Activated CD4-positive, alpha-beta memory T cell treated with anti-CD3 and anti-CD28 coated beads for 36 hours (primary cell): ENCODE measurements around the gene CYP2A6. TPM values are rescaled to one million over a fixed set of nuclear protein-coding genes. Genes with fewer than 3 reads are reported as not detected.

Experiments used
- CTCF ChIA-PET: fragments of 350-600 bp; sonication (Branson Sonifier 250); formaldehyde crosslinking; loops from one replicate; lab custom pipeline; 2021; ENCODE audit warnings: antibody characterized with exemption, inconsistent platforms; lab: Charles Lee
- POLR2A ChIA-PET: fragments of 350-600 bp; sonication (Branson Sonifier 250); formaldehyde crosslinking; loops from one replicate; lab custom pipeline; 2021; ENCODE audit warnings: antibody characterized with exemption; lab: Charles Lee
- DNase-seq: peaks from one replicate; pipeline ENCODE4 v3.0.0-alpha.2; 2020
- H3K27ac Mint-ChIP-seq: one replicate; pipeline ENCODE4 v1.8.0; 2021; ENCODE audit warnings: mixed read lengths
- H3K27me3 Mint-ChIP-seq: one replicate; pipeline ENCODE4 v1.8.0; 2021; ENCODE audit warnings: mixed read lengths
- H3K36me3 Mint-ChIP-seq: one replicate; pipeline ENCODE4 v1.8.0; 2021; ENCODE audit warnings: mixed read lengths
- H3K4me1 Mint-ChIP-seq: one replicate; pipeline ENCODE4 v1.8.0; 2021; ENCODE audit warnings: low read depth, mixed read lengths
- H3K4me3 Mint-ChIP-seq: one replicate; pipeline ENCODE4 v1.8.0; 2021; ENCODE audit warnings: mild to moderate bottlenecking, mixed read lengths
- H3K9me3 Mint-ChIP-seq: one replicate; pipeline ENCODE4 v1.8.0; 2021; ENCODE audit warnings: mixed read lengths
- intact Hi-C: fragments of 100-400 bp; cut with micrococcal nuclease; formaldehyde crosslinking; loops from one replicate; pipeline ENCODE4 v1.15.1; 2023
- total RNA-seq, 2 experiments: library from RNA; stranded (reverse); gene quantifications; one replicate each; pipeline ENCODE4 v1.2.3, GENCODE V29; 2021

The CYP2A6 gene
- total RNA-seq, 2 experiments from 2014 or later: not detected

DNA sequence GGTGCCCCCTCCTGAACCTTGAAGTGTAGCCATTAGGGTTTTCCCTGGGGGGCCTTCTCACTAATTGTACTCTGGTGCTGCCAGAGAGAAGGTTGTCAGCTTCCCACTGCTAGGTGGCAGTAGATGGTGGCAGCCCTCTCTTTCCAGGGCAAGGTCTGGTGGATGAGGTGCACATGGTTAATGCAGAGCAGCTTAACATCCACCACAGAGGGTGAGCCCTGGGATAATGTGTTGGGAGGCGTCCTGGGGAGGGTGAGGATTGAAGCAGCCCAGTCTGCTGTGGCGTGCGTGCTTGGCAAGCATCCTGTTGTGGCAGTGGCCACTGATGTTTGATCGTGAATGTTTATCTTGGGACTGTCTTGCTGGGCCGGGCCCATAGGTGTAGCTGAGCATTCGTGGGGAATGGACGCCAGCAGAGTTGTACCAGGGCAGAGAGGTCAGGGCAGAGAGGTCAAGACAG lies 45.4 kb downstream of the CYP2A6 start:
- no peak for DNase-seq
- Mint-ChIP-seq H3K36me3 (peaks cover 42% of the 10 kb centered on the region), H3K27ac (peak overlapping the region; percentile 89), H3K4me3 (peak overlapping the region; percentile 76), H3K9me3 (no peaks in the 10 kb centered on the region), H3K4me1 (peaks cover 83% of the 10 kb centered on the region), H3K27me3 (no peaks in the 10 kb centered on the region)
- intact Hi-C loops: loop anchor here (5.0 kb wide), 2 partner anchors 193 to 457 kb away; partner anchors contain the start of gene HNRNPUL1
- POLR2A ChIA-PET: interaction anchor here (0.9 to 3.3 kb wide), 5 partner anchors 27 to 88 kb away, joined by 3 to 17 read pairs (median 7); partner anchors contain the start of genes COQ8B, ITPKC and RAB4B
- CTCF ChIA-PET: interaction anchor here (0.6 to 5.8 kb wide), 11 partner anchors 12 to 143 kb away, joined by 3 to 58 read pairs (median 11); partner anchors contain the start of genes ACTMAP, COQ8B, ITPKC and RAB4B

DNA sequence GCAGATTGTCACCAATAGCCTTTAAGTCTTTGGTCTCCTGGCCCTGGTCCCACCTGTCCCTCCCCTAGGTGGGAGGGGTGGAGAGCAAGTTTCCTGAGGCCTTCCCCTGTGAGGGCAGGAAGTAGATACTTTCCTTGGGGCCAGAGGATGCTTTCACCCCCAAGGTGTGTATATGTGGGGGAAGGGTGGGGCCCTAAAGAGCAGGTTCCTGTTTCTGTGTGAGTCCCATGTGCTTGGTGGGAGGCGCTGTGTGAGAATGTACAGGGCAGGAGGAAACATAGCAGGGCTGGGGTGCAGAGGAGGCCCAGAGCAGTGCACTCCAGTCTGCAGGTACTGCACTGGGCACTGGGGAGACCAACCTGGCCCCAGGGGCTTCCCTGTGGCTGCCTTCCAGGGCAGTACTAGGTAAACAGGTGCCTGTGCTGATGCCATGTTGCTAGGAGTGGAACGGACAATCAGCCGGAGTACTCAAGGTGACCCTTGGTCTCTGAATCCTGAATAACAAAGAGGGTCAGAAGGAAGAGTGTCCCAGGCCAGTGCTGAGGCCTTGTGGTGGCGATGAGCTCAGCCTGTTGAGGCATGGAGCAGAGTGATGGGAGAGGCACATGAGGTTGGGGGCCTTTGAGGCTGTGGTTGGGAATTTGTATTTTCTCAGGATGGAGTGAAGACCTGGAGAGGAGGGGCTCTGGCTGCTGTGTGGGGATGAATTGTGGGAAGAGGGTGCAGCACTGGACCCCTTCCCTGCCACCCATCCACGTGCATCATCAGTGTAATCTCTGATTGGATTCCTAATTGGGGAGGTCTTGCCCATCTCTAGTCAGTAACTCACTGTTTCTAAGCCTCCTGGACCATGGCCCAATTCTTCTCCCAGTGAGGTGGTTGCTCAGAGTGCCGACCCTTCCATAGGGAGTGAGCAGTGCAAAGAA lies 46.1 kb downstream of the CYP2A6 start:
- Mint-ChIP-seq H3K27ac (peak overlapping the region; percentile 89), H3K4me1 (peaks cover 82% of the 10 kb centered on the region), H3K36me3 (peaks cover 41% of the 10 kb centered on the region), H3K27me3 (no peaks in the 10 kb centered on the region), H3K4me3 (peak overlapping the region; percentile 76), H3K9me3 (no peaks in the 10 kb centered on the region)
- peak; percentile 79 for DNase-seq
- ChIA-PET CTCF (interaction anchor here (1.1 to 5.8 kb wide), 5 partner anchors 16 to 142 kb away, joined by 4 to 58 read pairs (median 38); partner anchors contain the start of genes ACTMAP and RAB4B), POLR2A (interaction anchor here (1.0 to 3.3 kb wide), 2 partner anchors 26 to 52 kb away, joined by 7 to 17 read pairs; partner anchors contain the start of gene RAB4B)
- intact Hi-C loops: loop anchor here (1.0 to 5.0 kb wide), 3 partner anchors 26 to 458 kb away; partner anchors contain the start of genes HNRNPUL1 and RAB4B

DNA sequence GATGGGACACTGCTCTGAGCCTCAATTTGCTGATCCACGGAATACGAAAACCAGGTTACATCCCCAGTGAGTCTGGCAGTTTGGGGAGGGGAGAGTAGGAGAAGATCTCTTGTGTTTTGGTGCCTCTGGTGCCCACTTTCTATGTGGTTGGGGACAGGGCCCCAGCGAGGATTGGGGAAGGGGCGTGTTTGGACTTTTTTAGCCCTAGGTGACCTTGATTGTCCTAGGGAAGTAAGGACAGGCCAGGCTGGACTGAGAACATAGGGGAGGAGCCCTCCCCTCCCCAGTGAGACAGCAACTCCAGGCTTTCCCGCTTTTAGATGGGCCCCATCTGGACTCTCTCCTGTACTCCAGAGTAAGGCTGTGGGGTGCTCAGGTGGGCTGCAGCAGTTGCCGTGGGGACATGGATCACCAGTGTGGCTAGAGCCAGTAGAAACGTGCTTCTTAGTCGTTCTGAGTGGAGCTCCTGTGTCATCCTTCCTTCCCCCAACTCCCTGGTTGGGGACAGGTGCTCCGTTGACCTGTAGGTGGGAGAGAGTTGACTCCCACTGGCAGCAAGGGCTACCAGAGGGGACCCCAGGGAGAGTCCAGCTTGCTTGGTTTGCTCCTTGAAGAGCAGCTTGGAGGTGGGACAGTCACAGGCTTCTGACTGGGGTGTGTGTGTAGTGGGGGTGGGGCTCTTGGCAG lies 46.9 kb downstream of the CYP2A6 start:
- H3K9me3 Mint-ChIP-seq: no peaks in the 10 kb centered on the region
- no peak for DNase-seq
- no peaks in the 10 kb centered on the region for H3K27me3 Mint-ChIP-seq
- peaks cover 44% of the 10 kb centered on the region for H3K36me3 Mint-ChIP-seq
- H3K27ac Mint-ChIP-seq: peak overlapping the region; percentile 89
- CTCF ChIA-PET: no interaction called here
- POLR2A ChIA-PET: interaction anchor here (0.6 to 0.9 kb wide), 3 partner anchors 36 to 87 kb away, joined by 3 to 7 read pairs (median 3); partner anchors contain the start of genes COQ8B and ITPKC
- H3K4me3 Mint-ChIP-seq: peak overlapping the region; percentile 76
- H3K4me1 Mint-ChIP-seq: peaks cover 84% of the 10 kb centered on the region
- intact Hi-C loops: loop anchor here (1.0 to 5.0 kb wide), 3 partner anchors 25 to 459 kb away; partner anchors contain the start of genes HNRNPUL1 and RAB4B

DNA sequence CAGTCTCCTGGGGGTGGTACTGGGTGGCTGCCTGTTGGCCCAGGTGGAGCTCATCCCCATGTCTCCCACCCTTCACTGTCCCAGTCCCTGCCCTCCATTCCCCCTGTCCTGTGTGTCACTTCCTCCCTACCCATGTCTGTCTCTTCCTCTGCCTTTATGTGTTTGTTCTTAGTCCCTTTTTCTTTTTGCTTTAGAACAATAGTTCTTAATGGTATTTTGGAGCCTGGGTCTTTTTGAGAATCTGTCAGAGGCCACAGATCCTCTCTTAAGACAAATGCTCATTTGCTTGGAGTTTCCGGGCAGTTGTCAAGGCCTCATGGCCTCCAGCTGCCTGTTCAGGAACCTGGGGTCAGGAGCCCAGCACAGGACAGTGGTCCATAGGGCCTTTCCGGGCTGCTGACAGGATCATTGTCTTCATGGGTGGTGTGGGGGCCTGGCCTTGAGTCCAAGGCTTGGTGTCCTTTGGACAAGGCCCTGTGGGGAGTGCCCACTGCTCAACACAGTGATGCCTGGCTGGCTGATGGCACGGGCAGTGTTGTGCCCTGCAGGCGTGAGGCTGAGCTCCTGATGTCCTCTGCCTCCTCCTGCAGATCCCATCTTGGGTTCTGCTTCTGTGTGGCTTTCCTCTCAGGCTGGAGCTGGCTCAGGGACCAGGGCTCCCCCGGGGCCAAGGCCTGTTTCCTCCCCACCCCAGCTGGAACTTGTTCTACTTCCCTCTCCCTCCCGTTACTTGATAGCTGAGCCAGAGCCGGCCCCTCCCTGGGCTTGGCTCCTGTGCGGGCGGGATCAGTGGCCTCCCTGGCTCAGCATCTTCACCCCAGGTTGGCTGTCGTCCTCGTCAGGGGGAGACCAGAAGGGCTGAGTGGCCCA lies 47.7 kb downstream of the CYP2A6 start:
- Mint-ChIP-seq H3K36me3 (peaks cover 39% of the 10 kb centered on the region), H3K27ac (peak overlapping the region; percentile 89), H3K4me1 (peaks cover 86% of the 10 kb centered on the region), H3K9me3 (no peaks in the 10 kb centered on the region), H3K4me3 (peak overlapping the region; percentile 76), H3K27me3 (no peaks in the 10 kb centered on the region)
- intact Hi-C loops: loop anchor here (1.0 to 5.0 kb wide), 3 partner anchors 24 to 460 kb away; partner anchors contain the start of genes HNRNPUL1 and RAB4B
- DNase-seq: no peak
- POLR2A ChIA-PET: interaction anchor here (0.6 to 0.9 kb wide), 4 partner anchors 35 to 86 kb away, joined by 3 to 7 read pairs (median 3); partner anchors contain the start of genes COQ8B and ITPKC
- CTCF ChIA-PET: interaction anchor here (1.3 to 1.6 kb wide), 2 partner anchors 139 to 168 kb away, joined by 3 read pairs; no protein-coding TSS in a partner anchor

DNA sequence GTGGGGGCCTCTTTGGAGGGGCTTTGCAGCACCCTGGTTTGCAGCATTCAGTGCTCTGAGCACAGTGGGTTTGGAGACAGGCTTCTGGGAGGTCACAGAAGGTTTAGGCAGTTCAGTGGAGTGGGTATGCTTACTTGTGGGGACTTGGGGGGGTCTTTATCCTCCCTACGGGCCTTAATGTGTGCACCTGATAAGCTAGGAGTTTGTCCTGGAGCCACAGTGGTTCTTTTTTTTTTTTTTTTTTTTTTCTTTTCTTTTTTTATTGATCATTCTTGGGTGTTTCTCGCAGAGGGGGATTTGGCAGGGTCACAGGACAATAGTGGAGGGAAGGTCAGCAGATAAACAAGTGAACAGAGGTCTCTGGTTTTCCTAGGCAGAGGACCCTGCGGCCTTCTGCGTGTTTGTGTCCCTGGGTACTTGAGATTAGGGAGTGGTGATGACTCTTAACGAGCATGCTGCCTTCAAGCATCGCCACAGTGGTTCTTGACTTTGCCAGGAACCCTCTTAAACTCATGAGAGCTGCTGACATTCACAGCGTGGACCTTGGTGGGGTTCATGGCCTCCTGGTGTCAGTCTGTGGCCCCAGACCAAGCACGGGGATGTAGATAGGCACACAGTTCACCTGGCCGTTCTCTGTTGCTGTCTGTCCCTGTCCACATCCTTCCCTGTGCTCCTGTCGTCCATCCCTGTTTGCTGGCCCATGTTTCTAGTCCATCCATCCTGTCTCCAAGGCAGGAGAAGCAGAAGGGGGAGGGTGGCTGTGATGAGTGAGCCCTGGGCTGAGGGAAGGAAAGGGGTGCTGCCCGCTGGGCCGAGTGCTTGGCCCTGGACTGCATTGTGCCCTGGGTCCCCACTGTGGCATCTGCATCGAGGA lies 48.6 kb downstream of the CYP2A6 start:
- peaks cover 81% of the 10 kb centered on the region for H3K4me1 Mint-ChIP-seq
- H3K4me3 Mint-ChIP-seq: peak overlapping the region; percentile 92
- POLR2A ChIA-PET: interaction anchor here (1.0 kb wide), 1 partner anchor 49 kb away, joined by 5 read pairs; no protein-coding TSS in a partner anchor
- H3K36me3 Mint-ChIP-seq: peaks cover 32% of the 10 kb centered on the region
- intact Hi-C loops: loop anchor here (5.0 kb wide), 2 partner anchors 189 to 461 kb away; partner anchors contain the start of gene HNRNPUL1
- H3K27me3 Mint-ChIP-seq: no peaks in the 10 kb centered on the region
- peak overlapping the region; percentile 89 for H3K27ac Mint-ChIP-seq
- no peaks in the 10 kb centered on the region for H3K9me3 Mint-ChIP-seq
- DNase-seq: no peak
- CTCF ChIA-PET: interaction anchor here (1.0 to 1.6 kb wide), 3 partner anchors 18 to 167 kb away, joined by 3 read pairs; no protein-coding TSS in a partner anchor

DNA sequence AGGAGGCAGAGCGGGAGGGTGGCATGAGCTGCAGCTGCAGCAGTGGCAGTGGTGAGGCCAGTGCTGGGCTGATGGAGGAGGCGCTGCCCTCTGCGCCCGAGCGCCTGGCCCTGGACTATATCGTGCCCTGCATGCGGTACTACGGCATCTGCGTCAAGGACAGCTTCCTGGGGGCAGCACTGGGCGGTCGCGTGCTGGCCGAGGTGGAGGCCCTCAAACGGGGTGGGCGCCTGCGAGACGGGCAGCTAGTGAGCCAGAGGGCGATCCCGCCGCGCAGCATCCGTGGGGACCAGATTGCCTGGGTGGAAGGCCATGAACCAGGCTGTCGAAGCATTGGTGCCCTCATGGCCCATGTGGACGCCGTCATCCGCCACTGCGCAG lies 49.3 kb downstream of the CYP2A6 start:
- ChIA-PET POLR2A (interaction anchor here (1.0 kb wide), 1 partner anchor 48 kb away, joined by 5 read pairs; no protein-coding TSS in a partner anchor), CTCF (interaction anchor here (1.0 to 1.6 kb wide), 2 partner anchors 19 to 167 kb away, joined by 3 read pairs; no protein-coding TSS in a partner anchor)
- H3K4me3 Mint-ChIP-seq: peak overlapping the region; percentile 92
- H3K9me3 Mint-ChIP-seq: no peaks in the 10 kb centered on the region
- no peaks in the 10 kb centered on the region for H3K27me3 Mint-ChIP-seq
- H3K4me1 Mint-ChIP-seq: peaks cover 75% of the 10 kb centered on the region
- no peak for DNase-seq
- peaks cover 31% of the 10 kb centered on the region for H3K36me3 Mint-ChIP-seq
- H3K27ac Mint-ChIP-seq: peak overlapping the region; percentile 89
- intact Hi-C loops: loop anchor here (5.0 kb wide), 2 partner anchors 189 to 461 kb away; partner anchors contain the start of gene HNRNPUL1

DNA sequence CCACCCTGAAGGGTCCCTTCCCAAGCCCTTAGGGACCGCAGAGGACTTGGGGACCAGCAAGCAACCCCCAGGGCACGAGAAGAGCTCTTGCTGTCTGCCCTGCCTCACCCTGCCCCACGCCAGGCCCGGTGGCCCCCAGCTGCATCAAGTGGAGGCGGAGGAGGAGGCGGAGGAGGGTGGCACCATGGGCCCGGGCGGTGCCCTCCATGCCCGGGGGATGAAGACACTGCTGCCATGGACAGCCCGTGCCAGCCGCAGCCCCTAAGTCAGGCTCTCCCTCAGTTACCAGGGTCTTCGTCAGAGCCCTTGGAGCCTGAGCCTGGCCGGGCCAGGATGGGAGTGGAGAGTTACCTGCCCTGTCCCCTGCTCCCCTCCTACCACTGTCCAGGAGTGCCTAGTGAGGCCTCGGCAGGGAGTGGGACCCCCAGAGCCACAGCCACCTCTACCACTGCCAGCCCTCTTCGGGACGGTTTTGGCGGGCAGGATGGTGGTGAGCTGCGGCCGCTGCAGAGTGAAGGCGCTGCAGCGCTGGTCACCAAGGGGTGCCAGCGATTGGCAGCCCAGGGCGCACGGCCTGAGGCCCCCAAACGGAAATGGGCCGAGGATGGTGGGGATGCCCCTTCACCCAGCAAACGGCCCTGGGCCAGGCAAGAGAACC lies 49.8 kb downstream of the CYP2A6 start:
- ChIA-PET CTCF (interaction anchor here (0.6 to 1.6 kb wide), 2 partner anchors 22 to 166 kb away, joined by 3 read pairs; partner anchors contain the start of gene RAB4B), POLR2A (interaction anchor here (0.7 to 3.4 kb wide), 2 partner anchors 22 to 426 kb away, joined by 3 to 23 read pairs; partner anchors contain the start of gene RAB4B)
- Mint-ChIP-seq H3K4me3 (peak overlapping the region; percentile 92), H3K27me3 (no peaks in the 10 kb centered on the region), H3K27ac (peak overlapping the region; percentile 89), H3K4me1 (peaks cover 69% of the 10 kb centered on the region), H3K36me3 (peaks cover 31% of the 10 kb centered on the region), H3K9me3 (no peaks in the 10 kb centered on the region)
- intact Hi-C loops: loop anchor here (5.0 kb wide), 2 partner anchors 188 to 462 kb away; partner anchors contain the start of gene HNRNPUL1
- DNase-seq: no peak

DNA sequence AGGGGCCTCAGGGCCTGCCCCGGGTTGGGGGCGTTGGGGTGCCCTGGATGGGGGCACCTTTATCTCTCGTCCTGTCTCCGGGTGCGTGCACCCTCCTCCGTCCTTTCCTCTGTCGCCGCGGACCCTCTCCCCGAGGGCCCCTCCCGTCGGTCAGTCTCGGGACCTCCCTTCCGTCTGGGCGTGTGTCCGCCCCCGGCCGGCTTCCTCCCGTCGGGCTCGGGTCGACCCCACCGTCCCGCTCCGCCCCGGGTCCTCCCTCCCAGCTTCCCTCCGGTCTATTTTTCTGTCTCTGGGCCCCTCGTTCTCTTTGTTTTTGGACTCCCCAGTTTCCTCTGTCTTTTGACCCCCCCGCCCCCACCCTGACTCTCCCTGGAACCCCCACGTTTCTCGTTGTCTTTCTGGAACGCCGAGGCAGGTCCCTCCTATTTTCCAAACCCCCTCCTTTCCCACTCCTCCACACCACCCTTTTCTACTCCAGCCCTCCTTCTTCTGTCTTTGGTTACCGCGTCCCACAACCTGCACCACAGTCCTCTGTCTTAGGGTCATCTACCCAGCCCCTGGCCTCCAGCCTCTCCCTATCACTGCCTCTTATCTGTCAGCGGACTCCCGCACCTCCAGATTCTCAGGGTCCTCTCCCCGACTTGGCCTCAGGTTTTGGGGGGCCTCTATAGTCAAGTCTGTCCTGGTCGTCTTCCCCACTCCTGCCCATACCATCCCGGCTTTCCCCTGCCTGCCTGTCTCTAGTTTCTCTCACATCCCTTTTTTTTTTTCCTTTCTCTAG lies 50.5 kb downstream of the CYP2A6 start:
- Mint-ChIP-seq H3K4me3 (peak overlapping the region; percentile 92), H3K27ac (peak overlapping the region; percentile 89), H3K9me3 (no peaks in the 10 kb centered on the region), H3K27me3 (no peaks in the 10 kb centered on the region), H3K36me3 (peaks cover 27% of the 10 kb centered on the region), H3K4me1 (peaks cover 62% of the 10 kb centered on the region)
- CTCF ChIA-PET: no interaction called here
- POLR2A ChIA-PET: interaction anchor here (0.6 to 3.4 kb wide), 3 partner anchors 22 to 466 kb away, joined by 3 to 23 read pairs (median 3); partner anchors contain the start of gene RAB4B
- peak; percentile 55 for DNase-seq
- intact Hi-C loops: loop anchor here (5.0 kb wide), 2 partner anchors 187 to 463 kb away; partner anchors contain the start of gene HNRNPUL1
